ENCODE measurements around the gene KMT5C.

GRCh38 chr19:55305491-55305890 lies 34.2 kb upstream of the KMT5C start:
- TF ChIP-seq POLR2A (IDR thresholded peaks at IDR 0.05) (no peak), CTCF (IDR thresholded peaks at IDR 0.05) (no peak)
